Vagina (tissue), 2 donors: ENCODE data around the gene KANK3. TPM values are rescaled to one million over a fixed set of nuclear protein-coding genes. Genes with fewer than 3 reads are reported as not detected.
"Not testable (repeated sequence)": the region's sequence is repeated elsewhere in the genome, so short reads cannot be mapped to it uniquely, and the experiment has no call there.

Experiments
- DNase-seq, 2 donors: peaks; one replicate each; pipeline ENCODE4 v3.0.0-alpha.2; 2017; ENCODE audit errors: extremely low spot score in 2 of 2
- H3K27ac ChIP-seq: fragments of 200-600 bp; sonication (generic); one replicate; pipeline ENCODE4 v1.5.1; 2019
- H3K27me3 ChIP-seq: fragments of 200-600 bp; sonication (generic); one replicate; pipeline ENCODE4 v1.5.1; 2019
- H3K36me3 ChIP-seq, 2 donors: fragments of 200-600 bp; sonication (generic); one replicate each; pipeline ENCODE4 v1.5.1; 2017 to 2019
- H3K4me1 ChIP-seq: fragments of 200-600 bp; sonication (generic); one replicate; pipeline ENCODE4 v1.5.1; 2019
- H3K4me3 ChIP-seq, 2 donors: fragments of 200-600 bp; sonication (generic); 1 replicate in 1 of 2; 2 replicates in 1 of 2; pipeline ENCODE4 v1.5.1; 2016 to 2019
- H3K9me3 ChIP-seq: fragments of 200-600 bp; sonication (generic); one replicate; pipeline ENCODE4 v1.5.1; 2019
- POLR2A ChIP-seq, 2 donors: fragments of 450-650 bp; IDR thresholded peaks; one replicate each; pipeline ENCODE4 v1.6.1; 2017; ENCODE audit warnings: antibody characterized with exemption in 2 of 2, mild to moderate bottlenecking in 2 of 2, moderate library complexity in 2 of 2
- POLR2AphosphoS5 ChIP-seq, 2 donors: sonication (generic); formaldehyde crosslinking; IDR thresholded peaks; one replicate each; pipeline ENCODE4 v1.9.0; 2017; ENCODE audit warnings: antibody characterized with exemption in 2 of 2, mild to moderate bottlenecking in 2 of 2, low read depth in 1 of 2; ENCODE audit not compliant: insufficient read depth in 1 of 2
- intact Hi-C: fragments of 100-400 bp; cut with DNase I; formaldehyde crosslinking; loops from one replicate; pipeline ENCODE4 v1.15.1; 2023
- total RNA-seq: library from RNA; depleted of rRNA; stranded (reverse); fragments of >200 nt; gene quantifications from one replicate; pipeline ENCODE4 v1.2.3, GENCODE V29; 2016
- TF ChIP-seq, protein P1 (sequence below), 3 experiments: fragments of 450-650 bp in 2 of 3; fragments of 200-600 bp in 1 of 3; sonication (generic) in 1 of 3; IDR thresholded peaks; one replicate each; pipeline ENCODE4 v1.5.1; 2017 to 2019; ENCODE audit warnings: antibody characterized with exemption in 3 of 3, mild to moderate bottlenecking in 2 of 3, moderate library complexity in 2 of 3

KANK3 gene
- total RNA-seq, 1 donor from 2014 or later = 20.9 TPM

DNA sequence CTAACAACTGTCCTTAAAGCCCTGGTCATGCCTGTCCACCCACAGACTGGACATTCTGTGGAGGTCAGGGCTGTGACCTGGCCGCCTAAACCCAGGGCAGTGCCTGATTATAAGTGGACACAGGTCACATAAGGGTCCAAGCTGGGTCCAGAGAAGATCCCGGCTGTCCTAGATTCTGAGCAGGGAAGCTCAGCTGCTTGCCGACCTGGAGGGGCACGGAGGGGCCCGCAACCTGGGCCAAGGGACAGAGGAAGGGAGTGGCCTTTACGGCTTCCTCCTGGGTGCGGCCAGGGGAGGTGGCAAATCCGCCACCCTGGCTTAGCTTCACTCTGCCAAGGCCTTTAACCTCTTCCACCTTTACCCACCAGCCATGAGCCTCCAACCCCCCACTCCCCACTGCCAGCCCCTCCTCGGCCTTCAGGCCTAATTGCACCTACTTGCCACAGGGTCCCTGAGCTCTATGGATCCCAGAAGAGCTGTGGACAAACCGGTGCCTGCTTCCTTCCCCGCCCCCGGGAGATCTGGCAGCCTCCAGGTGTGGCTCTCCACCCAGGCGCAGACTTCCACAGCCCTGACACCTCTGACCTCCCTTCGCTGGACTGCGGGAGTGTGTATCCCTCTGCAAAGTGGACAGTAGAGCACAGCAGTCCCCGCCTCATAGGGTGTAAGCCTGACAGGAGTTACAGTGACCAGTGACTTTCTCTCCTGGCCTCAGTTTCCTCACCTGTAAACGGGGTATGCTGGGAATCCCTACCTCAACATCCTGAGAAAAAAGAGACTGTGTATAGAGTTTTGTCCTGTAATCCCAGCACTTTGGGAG is 36.6 kb downstream of the KANK3 start:
- no peaks in the 10 kb centered on the region for H3K27me3 ChIP-seq
- no peaks in the 10 kb centered on the region for H3K9me3 ChIP-seq
- intact Hi-C loops = no loop called here
- H3K4me3 ChIP-seq = no peak overlapping the region
- no peak overlapping the region for H3K27ac ChIP-seq
- no peak for DNase-seq
- TF ChIP-seq POLR2A (IDR thresholded peaks at IDR 0.05) = no peak
- no peak for TF ChIP-seq POLR2AphosphoS5 (IDR thresholded peaks at IDR 0.05; ENCODE audit: insufficient read depth in 1 of 2, low read depth in 1 of 2)
- TF ChIP-seq, protein P1, sequence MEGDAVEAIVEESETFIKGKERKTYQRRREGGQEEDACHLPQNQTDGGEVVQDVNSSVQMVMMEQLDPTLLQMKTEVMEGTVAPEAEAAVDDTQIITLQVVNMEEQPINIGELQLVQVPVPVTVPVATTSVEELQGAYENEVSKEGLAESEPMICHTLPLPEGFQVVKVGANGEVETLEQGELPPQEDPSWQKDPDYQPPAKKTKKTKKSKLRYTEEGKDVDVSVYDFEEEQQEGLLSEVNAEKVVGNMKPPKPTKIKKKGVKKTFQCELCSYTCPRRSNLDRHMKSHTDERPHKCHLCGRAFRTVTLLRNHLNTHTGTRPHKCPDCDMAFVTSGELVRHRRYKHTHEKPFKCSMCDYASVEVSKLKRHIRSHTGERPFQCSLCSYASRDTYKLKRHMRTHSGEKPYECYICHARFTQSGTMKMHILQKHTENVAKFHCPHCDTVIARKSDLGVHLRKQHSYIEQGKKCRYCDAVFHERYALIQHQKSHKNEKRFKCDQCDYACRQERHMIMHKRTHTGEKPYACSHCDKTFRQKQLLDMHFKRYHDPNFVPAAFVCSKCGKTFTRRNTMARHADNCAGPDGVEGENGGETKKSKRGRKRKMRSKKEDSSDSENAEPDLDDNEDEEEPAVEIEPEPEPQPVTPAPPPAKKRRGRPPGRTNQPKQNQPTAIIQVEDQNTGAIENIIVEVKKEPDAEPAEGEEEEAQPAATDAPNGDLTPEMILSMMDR (IDR thresholded peaks at IDR 0.05) = no peak
- H3K4me1 ChIP-seq = peaks cover 33% of the 10 kb centered on the region
- H3K36me3 ChIP-seq = peaks cover 0 to 19% of the 10 kb centered on the region in 2 donors

DNA sequence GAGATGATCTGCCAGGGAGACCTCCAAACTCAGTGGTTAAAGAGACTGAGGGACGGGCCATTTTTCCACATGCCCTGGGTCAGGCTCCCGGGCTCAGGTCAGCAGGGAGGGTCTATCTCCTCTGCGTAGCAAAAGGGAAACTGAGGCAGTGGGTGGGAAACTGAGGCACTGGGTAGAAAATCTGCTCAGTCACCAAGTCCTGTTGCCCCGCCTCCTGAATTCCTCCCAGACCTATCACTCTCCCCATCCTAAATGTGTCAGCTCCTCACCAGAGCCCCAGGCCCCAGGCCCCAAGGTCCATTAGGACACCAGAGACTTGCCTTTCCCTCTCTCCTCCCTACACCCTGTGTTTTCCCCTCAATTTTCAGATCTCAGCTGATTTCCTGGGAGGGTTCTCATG is 37.3 kb downstream of the KANK3 start:
- intact Hi-C loops = no loop called here
- no peak overlapping the region for H3K27ac ChIP-seq
- H3K4me3 ChIP-seq = no peak overlapping the region
- no peaks in the 10 kb centered on the region for H3K27me3 ChIP-seq
- no peak for DNase-seq
- H3K9me3 ChIP-seq = no peaks in the 10 kb centered on the region
- H3K36me3 ChIP-seq = peaks cover 0 to 13% of the 10 kb centered on the region in 2 donors
- TF ChIP-seq POLR2A (IDR thresholded peaks at IDR 0.05) (no peak), POLR2AphosphoS5 (IDR thresholded peaks at IDR 0.05; ENCODE audit: insufficient read depth in 1 of 2, low read depth in 1 of 2) (no peak)
- TF ChIP-seq, protein P1 (IDR thresholded peaks at IDR 0.05) = no peak
- peaks cover 32% of the 10 kb centered on the region for H3K4me1 ChIP-seq

DNA sequence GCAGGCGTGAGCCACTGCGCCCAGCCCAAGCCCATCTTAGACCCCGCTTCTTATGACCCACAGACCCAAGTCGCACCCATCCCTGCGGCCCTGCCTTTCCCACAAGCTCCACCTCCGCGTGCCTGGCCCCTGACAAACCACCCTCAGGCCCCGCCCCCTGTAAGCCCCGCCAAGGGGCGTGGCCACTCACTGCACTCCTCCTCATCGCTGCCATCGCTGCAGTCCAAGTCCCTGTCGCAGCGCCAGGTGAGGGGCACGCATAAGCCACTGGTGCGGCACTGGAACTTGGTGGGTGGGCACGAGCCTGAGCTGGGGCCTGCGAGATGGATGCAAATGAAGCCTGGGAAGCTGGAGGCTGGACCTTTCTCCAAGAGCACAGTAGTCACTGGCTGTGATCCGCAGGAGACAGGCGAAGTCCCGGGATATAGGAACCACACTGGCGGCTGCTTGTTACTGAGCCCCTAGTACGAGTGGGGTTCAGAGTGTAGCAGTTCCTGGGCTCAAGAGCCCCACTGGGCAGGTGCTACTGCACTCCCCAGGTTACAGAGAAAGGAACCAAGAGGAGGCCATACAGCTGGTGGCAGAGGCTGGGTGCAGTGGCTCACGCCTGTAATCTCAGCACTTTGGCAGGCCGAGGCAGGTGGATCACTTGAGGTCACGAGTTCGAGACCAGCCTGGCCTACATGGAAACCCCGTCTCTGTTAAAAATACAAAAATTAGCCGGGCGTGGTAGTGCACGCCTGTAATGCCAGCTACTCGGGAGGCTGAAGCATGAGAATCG is 38.0 kb downstream of the KANK3 start:
- Histone ChIP-seq H3K27ac (no peak overlapping the region), H3K36me3 (peaks cover 0 to 7% of the 10 kb centered on the region in 2 donors), H3K27me3 (no peaks in the 10 kb centered on the region), H3K4me1 (peaks cover 32% of the 10 kb centered on the region), H3K9me3 (no peaks in the 10 kb centered on the region), H3K4me3 (no peak overlapping the region)
- no peak for DNase-seq
- TF ChIP-seq, protein P1 (IDR thresholded peaks at IDR 0.05) = no peak
- intact Hi-C loops = no loop called here

DNA sequence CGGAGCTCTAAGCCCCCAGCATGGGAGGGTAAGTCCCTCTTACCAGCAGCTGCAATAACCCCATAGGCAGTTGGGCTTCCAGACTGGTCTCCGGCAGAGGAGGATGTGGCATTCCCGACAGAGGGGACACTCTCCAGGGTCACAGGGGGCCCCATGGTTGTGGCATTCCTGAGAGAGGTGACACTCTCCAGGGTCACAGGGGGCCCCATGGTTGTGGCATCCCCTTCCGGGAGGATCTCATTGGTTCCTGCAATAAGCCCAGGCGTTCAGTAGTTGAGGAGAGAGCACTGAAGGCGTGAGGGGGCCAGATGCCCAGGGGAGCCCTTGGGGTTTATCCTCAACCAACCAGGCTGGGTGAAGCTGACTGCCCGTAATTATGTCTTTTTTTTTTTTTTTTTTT is 40.3 kb downstream of the KANK3 start:
- H3K27ac ChIP-seq = no peak overlapping the region
- H3K9me3 ChIP-seq = no peaks in the 10 kb centered on the region
- intact Hi-C loops = no loop called here
- no peak for DNase-seq
- no peak overlapping the region for H3K4me3 ChIP-seq
- TF ChIP-seq POLR2A (IDR thresholded peaks at IDR 0.05) (no peak), POLR2AphosphoS5 (IDR thresholded peaks at IDR 0.05; ENCODE audit: insufficient read depth in 1 of 2, low read depth in 1 of 2) (no peak)
- TF ChIP-seq, protein P1 (IDR thresholded peaks at IDR 0.05) = no peak
- no peaks in the 10 kb centered on the region for H3K27me3 ChIP-seq
- H3K36me3 ChIP-seq = no peaks in the 10 kb centered on the region
- H3K4me1 ChIP-seq = peaks cover 13% of the 10 kb centered on the region

DNA sequence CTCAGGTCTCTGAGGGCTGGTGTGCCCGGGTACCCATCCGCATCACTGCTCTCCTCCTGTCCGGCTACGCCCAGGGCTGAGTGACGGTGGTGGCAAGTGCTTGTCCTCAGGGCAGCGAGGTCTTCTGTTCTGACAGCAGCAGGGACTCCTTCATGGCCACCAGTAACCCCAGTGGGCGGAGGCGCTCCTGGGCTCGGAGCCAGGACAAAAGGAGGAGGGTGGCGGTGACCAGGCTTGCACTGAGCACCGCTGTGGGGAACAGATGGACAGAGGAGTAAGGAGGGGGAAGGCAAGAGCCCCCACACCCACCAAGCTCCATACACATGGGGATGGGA is 40.7 kb downstream of the KANK3 start:
- peaks cover 8% of the 10 kb centered on the region for H3K4me1 ChIP-seq
- H3K9me3 ChIP-seq = no peaks in the 10 kb centered on the region
- no peaks in the 10 kb centered on the region for H3K27me3 ChIP-seq
- intact Hi-C loops = no loop called here
- H3K4me3 ChIP-seq = no peak overlapping the region
- H3K27ac ChIP-seq = no peak overlapping the region
- TF ChIP-seq, protein P1 (IDR thresholded peaks at IDR 0.05) = no peak
- no peak for TF ChIP-seq POLR2AphosphoS5 (IDR thresholded peaks at IDR 0.05; ENCODE audit: insufficient read depth in 1 of 2, low read depth in 1 of 2)
- no peak for TF ChIP-seq POLR2A (IDR thresholded peaks at IDR 0.05)
- DNase-seq = no peak
- no peaks in the 10 kb centered on the region for H3K36me3 ChIP-seq

DNA sequence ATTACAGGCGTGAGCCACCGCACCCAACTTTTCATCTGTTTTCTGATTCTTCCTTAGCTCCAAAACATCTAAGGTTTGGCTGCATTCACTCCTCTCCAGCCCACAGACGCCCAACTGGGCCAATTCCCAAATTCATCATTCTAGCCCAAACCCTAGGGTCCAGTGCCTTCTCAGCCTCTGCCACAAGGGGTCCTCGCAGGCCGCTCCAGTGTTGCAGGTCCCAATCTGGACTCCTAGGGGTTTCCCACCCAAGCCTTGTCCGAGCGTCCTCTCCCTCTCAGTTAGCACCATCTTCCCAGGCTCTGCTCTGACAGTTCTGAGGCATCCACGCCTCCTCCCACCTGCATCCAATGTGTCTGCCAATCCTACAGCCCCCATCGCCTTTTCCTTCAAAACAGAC is 51.7 kb downstream of the KANK3 start:
- H3K27ac ChIP-seq, H3K36me3 ChIP-seq, intact Hi-C loops, H3K4me1 ChIP-seq, H3K9me3 ChIP-seq, DNase-seq, H3K27me3 ChIP-seq, H3K4me3 ChIP-seq: not testable (repeated sequence)

DNA sequence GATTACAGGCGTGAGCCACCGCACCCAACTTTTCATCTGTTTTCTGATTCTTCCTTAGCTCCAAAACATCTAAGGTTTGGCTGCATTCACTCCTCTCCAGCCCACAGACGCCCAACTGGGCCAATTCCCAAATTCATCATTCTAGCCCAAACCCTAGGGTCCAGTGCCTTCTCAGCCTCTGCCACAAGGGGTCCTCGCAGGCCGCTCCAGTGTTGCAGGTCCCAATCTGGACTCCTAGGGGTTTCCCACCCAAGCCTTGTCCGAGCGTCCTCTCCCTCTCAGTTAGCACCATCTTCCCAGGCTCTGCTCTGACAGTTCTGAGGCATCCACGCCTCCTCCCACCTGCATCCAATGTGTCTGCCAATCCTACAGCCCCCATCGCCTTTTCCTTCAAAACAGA is 66.6 kb downstream of the KANK3 start:
- H3K27me3 ChIP-seq, intact Hi-C loops, H3K27ac ChIP-seq, DNase-seq, H3K9me3 ChIP-seq, H3K4me3 ChIP-seq, H3K4me1 ChIP-seq, H3K36me3 ChIP-seq: not testable (repeated sequence)
